SH-SY5Y (cell line): ENCODE results near the gene TMEM30B.

Source experiments
- GATA2 ChIP-seq: IDR thresholded peaks from 2 replicates; pipeline ENCODE4 v1.6.1; 2011; ENCODE audit warnings: mild to moderate bottlenecking, low read depth, low read length
- GATA3 ChIP-seq: IDR thresholded peaks from 2 replicates; pipeline ENCODE4 v1.6.1; 2011; ENCODE audit warnings: low read depth, mild to moderate bottlenecking, low read length, moderate library complexity

- TF ChIP-seq GATA3 (no peak), GATA2 (no peak)
These were observed 45.7 kb upstream of the TMEM30B start for GRCh38 chr14:61326847-61327246.
